Measurements from ENCODE around the gene USP49.

DNA sequence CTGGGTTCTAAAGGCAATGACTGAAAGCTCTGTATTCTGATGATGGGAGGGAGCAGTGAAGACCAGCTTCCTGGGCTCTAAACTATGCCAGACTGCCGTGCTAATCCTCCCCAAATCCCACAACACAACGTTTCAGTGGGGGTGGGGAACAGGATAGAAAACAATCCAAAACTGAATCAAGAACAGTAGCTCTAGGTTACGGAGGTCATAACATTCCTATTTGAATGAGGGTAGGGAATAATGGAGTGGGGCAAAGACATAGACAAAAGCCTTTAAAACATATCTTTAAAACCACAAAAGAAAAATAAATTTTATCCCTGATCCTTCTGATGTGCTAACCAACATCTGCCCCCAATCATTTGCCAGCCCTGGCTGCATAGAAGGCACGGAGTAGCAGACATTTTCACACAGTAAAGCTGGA, 7.8 kb downstream of the USP49 start:
- TF ChIP-seq, protein P1, sequence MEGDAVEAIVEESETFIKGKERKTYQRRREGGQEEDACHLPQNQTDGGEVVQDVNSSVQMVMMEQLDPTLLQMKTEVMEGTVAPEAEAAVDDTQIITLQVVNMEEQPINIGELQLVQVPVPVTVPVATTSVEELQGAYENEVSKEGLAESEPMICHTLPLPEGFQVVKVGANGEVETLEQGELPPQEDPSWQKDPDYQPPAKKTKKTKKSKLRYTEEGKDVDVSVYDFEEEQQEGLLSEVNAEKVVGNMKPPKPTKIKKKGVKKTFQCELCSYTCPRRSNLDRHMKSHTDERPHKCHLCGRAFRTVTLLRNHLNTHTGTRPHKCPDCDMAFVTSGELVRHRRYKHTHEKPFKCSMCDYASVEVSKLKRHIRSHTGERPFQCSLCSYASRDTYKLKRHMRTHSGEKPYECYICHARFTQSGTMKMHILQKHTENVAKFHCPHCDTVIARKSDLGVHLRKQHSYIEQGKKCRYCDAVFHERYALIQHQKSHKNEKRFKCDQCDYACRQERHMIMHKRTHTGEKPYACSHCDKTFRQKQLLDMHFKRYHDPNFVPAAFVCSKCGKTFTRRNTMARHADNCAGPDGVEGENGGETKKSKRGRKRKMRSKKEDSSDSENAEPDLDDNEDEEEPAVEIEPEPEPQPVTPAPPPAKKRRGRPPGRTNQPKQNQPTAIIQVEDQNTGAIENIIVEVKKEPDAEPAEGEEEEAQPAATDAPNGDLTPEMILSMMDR (IDR thresholded peaks at IDR 0.05), result no peak
- TF ChIP-seq POLR2A (IDR thresholded peaks at IDR 0.05), result no peak
